Keratinocyte (primary cell): Measurements from ENCODE around the gene FAM118B.

Experiments used
- EZH2 ChIP-seq: IDR thresholded peaks from one replicate; pipeline ENCODE4 v1.6.1; 2012; ENCODE audit warnings: inconsistent platforms, mild to moderate bottlenecking, low read length, moderate library complexity
- TF ChIP-seq, protein P1 (sequence below), 3 experiments: IDR thresholded peaks in 1 of 3; conservative IDR thresholded peaks in 1 of 3; optimal IDR thresholded peaks in 1 of 3; 2 replicates in 2 of 3; 3 replicates in 1 of 3; pipeline versions ENCODE3 to v1.5.1; 2011; ENCODE audit warnings: low read length in 3 of 3, mild to moderate bottlenecking in 3 of 3, moderate library complexity in 2 of 3, control low read depth in 1 of 3, inconsistent platforms in 1 of 3; ENCODE audit not compliant: insufficient read depth in 2 of 3; ENCODE audit errors: extremely low read depth in 1 of 3

DNA sequence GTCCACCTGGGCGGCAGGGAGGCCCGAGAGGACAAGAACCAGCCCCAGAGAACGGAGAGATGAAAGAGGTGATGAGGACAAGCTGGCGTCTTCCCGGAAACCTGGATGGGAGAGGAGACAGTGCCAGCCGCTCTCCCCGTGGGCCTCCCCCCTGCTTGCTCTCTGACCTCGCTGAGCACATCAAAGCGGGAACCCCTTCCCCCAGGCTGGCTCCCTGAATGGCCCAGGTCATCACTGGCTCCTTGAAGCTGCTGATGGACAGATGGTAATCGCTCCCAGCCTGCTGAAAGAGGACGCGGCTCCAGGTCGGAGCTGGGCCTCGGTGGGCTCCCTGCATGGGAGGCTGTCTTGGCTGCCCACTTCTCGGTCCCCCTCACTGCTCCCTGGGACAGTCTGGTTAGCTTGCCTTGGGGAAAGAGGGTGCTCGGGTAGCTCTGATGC is 18.5 kb upstream of the FAM118B start:
- TF ChIP-seq, protein P1, sequence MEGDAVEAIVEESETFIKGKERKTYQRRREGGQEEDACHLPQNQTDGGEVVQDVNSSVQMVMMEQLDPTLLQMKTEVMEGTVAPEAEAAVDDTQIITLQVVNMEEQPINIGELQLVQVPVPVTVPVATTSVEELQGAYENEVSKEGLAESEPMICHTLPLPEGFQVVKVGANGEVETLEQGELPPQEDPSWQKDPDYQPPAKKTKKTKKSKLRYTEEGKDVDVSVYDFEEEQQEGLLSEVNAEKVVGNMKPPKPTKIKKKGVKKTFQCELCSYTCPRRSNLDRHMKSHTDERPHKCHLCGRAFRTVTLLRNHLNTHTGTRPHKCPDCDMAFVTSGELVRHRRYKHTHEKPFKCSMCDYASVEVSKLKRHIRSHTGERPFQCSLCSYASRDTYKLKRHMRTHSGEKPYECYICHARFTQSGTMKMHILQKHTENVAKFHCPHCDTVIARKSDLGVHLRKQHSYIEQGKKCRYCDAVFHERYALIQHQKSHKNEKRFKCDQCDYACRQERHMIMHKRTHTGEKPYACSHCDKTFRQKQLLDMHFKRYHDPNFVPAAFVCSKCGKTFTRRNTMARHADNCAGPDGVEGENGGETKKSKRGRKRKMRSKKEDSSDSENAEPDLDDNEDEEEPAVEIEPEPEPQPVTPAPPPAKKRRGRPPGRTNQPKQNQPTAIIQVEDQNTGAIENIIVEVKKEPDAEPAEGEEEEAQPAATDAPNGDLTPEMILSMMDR (optimal IDR thresholded peaks at IDR 0.05 in 1 of 3, IDR thresholded peaks at IDR 0.05 in 1 of 3, conservative IDR thresholded peaks at IDR 0.05 in 1 of 3; ENCODE audit: extremely low read depth in 1 of 3, insufficient read depth in 2 of 3, low read length in 3 of 3): no peak
- no peak for TF ChIP-seq EZH2
